GM21526 (cell line): ENCODE results near the gene EBF3.

ENCODE experiments used
- ATAC-seq: cut with Tn5 transposase; IDR thresholded peaks from one replicate; pipeline ENCODE4 v1.9.1; 2021; ENCODE audit warnings: moderate library complexity; ENCODE audit not compliant: unreplicated experiment, low FRiP score

The EBF3 gene

GRCh38 chr10:129842031-129842430, 122.0 kb downstream of the EBF3 start:
- ATAC-seq = no peak

- ATAC-seq = no peak
These were observed 122.5 kb downstream of the EBF3 start for GRCh38 chr10:129841590-129841989.

GRCh38 chr10:129841071-129841470, 123.0 kb downstream of the EBF3 start:
- ATAC-seq = no peak

- no peak for ATAC-seq
These were observed 123.9 kb downstream of the EBF3 start for GRCh38 chr10:129840196-129840590.

- ATAC-seq = no peak
These were observed 124.5 kb downstream of the EBF3 start for GRCh38 chr10:129839285-129840195.

GRCh38 chr10:129838794-129839193, 125.3 kb downstream of the EBF3 start:
- no peak for ATAC-seq

- ATAC-seq = no peak
These were observed 126.0 kb downstream of the EBF3 start for GRCh38 chr10:129837909-129838582.

- no peak for ATAC-seq
These were observed 127.8 kb downstream of the EBF3 start for GRCh38 chr10:129836253-129836652.

- no peak for ATAC-seq
These were observed 129.9 kb downstream of the EBF3 start for GRCh38 chr10:129833994-129834739.

- no peak for ATAC-seq
These were observed 130.6 kb downstream of the EBF3 start for GRCh38 chr10:129833468-129833950.

GRCh38 chr10:129832573-129833467, 131.3 kb downstream of the EBF3 start:
- no peak for ATAC-seq

GRCh38 chr10:129831150-129831549, 132.9 kb downstream of the EBF3 start:
- no peak for ATAC-seq

- ATAC-seq = no peak
These were observed 138.2 kb downstream of the EBF3 start for GRCh38 chr10:129825826-129826225.

GRCh38 chr10:129825221-129825620, 138.9 kb downstream of the EBF3 start:
- no peak for ATAC-seq

GRCh38 chr10:129820451-129820850, 143.6 kb downstream of the EBF3 start:
- ATAC-seq = no peak

- no peak for ATAC-seq
These were observed 147.4 kb downstream of the EBF3 start for GRCh38 chr10:129816656-129817045.

GRCh38 chr10:129815898-129816655, 148.0 kb downstream of the EBF3 start:
- no peak for ATAC-seq

- ATAC-seq = no peak
These were observed 149.1 kb downstream of the EBF3 start for GRCh38 chr10:129814681-129815646.
